CD4-positive, alpha-beta T cell (primary cell): Measurements from ENCODE around the gene HPS6. TPM values are rescaled to one million over a fixed set of nuclear protein-coding genes. Genes with fewer than 3 reads are reported as not detected.

ENCODE experiments used
- ATAC-seq: fragments of 200-7000 bp; cut with Tn5 transposase; one replicate; pipeline ENCODE4 v1.10.0; 2022; ENCODE audit warnings: mild to moderate bottlenecking; ENCODE audit not compliant: poor library complexity
- CTCF ChIA-PET: fragments of 350-600 bp; sonication (Branson Sonifier 250); formaldehyde crosslinking; loops from one replicate; lab custom pipeline; 2021; ENCODE audit warnings: antibody characterized with exemption, inconsistent platforms; lab: Charles Lee
- POLR2A ChIA-PET: fragments of 350-600 bp; sonication (Branson Sonifier 250); formaldehyde crosslinking; loops from one replicate; lab custom pipeline; 2021; ENCODE audit warnings: antibody characterized with exemption, inconsistent platforms; lab: Charles Lee
- DNase-seq, 14 experiments: peaks; one replicate each; pipeline ENCODE4 v3.0.0-alpha.2; 2013 to 2020; ENCODE audit warnings: mixed read lengths in 2 of 14
- H3K27ac ChIP-seq, 2 donors: one replicate each; pipeline versions ENCODE4 v1.5.1 to v1.7.0; 2013; ENCODE audit warnings: low read length in 2 of 2, low read depth in 1 of 2, mild to moderate bottlenecking in 1 of 2
- H3K27me3 ChIP-seq, 2 experiments: 1 replicate in 1 of 2; 2 replicates in 1 of 2; pipeline versions ENCODE4 v1.6.1 to v1.7.0; 2013; ENCODE audit warnings: low read length in 2 of 2, control low read depth in 1 of 2, mild to moderate bottlenecking in 1 of 2, moderate library complexity in 1 of 2; ENCODE audit not compliant: insufficient read depth in 2 of 2, control insufficient read depth in 1 of 2
- H3K36me3 ChIP-seq: one replicate; pipeline ENCODE4 v1.6.1; 2013; ENCODE audit warnings: low read length, control low read depth; ENCODE audit not compliant: insufficient read depth
- H3K4me1 ChIP-seq: one replicate; pipeline ENCODE4 v1.6.1; 2013; ENCODE audit warnings: low read length, control low read depth; ENCODE audit not compliant: insufficient read depth
- H3K4me3 ChIP-seq: one replicate; pipeline ENCODE4 v1.5.1; 2013; ENCODE audit warnings: mild to moderate bottlenecking, low read length, moderate library complexity
- H3K9me3 ChIP-seq, 2 experiments: 1 replicate in 1 of 2; 2 replicates in 1 of 2; pipeline versions ENCODE4 v1.6.1 to v1.7.0; 2013; ENCODE audit warnings: low read length in 2 of 2, mild to moderate bottlenecking in 2 of 2, control low read depth in 1 of 2, moderate library complexity in 1 of 2; ENCODE audit not compliant: control insufficient read depth in 1 of 2, insufficient read depth in 1 of 2
- H3K27ac Mint-ChIP-seq: one replicate; pipeline ENCODE4 v1.8.0; 2020; ENCODE audit warnings: mixed read lengths
- H3K27me3 Mint-ChIP-seq: one replicate; pipeline ENCODE4 v1.8.0; 2021; ENCODE audit warnings: mixed read lengths
- H3K36me3 Mint-ChIP-seq: one replicate; pipeline ENCODE4 v1.8.0; 2021; ENCODE audit warnings: low read depth, mixed read lengths
- H3K4me1 Mint-ChIP-seq: one replicate; pipeline ENCODE4 v1.8.0; 2021; ENCODE audit warnings: low read depth, mixed read lengths
- H3K4me3 Mint-ChIP-seq: one replicate; pipeline ENCODE4 v1.8.0; 2020; ENCODE audit warnings: mild to moderate bottlenecking, mixed read lengths
- H3K9me3 Mint-ChIP-seq: one replicate; pipeline ENCODE4 v1.8.0; 2020; ENCODE audit warnings: mixed read lengths
- intact Hi-C, 2 experiments: fragments of 100-400 bp; cut with DNase I in 1 of 2; cut with micrococcal nuclease in 1 of 2; formaldehyde crosslinking; loops; one replicate each; pipeline versions ENCODE4 v1.15.1 to v1.9.0; 2023 to 2025; cut with DNase I, micrococcal nuclease
- total RNA-seq, 174 experiments: library from RNA in 2 of 174; stranded (reverse) in 2 of 174; gene quantifications; one replicate each; pipeline ENCODE4 v1.2.3 and lab custom pipeline; 2021 to 2026
- TF ChIP-seq, protein P1 (sequence below): fragments of 200-600 bp; IDR thresholded peaks from one replicate; pipeline ENCODE4 v1.8.0; 2022; ENCODE audit warnings: antibody characterized with exemption, mild to moderate bottlenecking

Gene HPS6
- total RNA-seq, 2 experiments from 2014 or later: 12.8 to 15.0 TPM

GRCh38 chr10:102020938-102021337 lies 44.2 kb upstream of the HPS6 start:
- H3K4me3 Mint-ChIP-seq: no peak overlapping the region
- no peaks in the 10 kb centered on the region for H3K4me1 Mint-ChIP-seq
- DNase-seq: peak in 2 of 14 experiments; percentile 6 to 20
- TF ChIP-seq, protein P1, sequence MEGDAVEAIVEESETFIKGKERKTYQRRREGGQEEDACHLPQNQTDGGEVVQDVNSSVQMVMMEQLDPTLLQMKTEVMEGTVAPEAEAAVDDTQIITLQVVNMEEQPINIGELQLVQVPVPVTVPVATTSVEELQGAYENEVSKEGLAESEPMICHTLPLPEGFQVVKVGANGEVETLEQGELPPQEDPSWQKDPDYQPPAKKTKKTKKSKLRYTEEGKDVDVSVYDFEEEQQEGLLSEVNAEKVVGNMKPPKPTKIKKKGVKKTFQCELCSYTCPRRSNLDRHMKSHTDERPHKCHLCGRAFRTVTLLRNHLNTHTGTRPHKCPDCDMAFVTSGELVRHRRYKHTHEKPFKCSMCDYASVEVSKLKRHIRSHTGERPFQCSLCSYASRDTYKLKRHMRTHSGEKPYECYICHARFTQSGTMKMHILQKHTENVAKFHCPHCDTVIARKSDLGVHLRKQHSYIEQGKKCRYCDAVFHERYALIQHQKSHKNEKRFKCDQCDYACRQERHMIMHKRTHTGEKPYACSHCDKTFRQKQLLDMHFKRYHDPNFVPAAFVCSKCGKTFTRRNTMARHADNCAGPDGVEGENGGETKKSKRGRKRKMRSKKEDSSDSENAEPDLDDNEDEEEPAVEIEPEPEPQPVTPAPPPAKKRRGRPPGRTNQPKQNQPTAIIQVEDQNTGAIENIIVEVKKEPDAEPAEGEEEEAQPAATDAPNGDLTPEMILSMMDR: no peak
- POLR2A ChIA-PET: interaction anchor here (1.1 kb wide), 1 partner anchor 24 kb away, joined by 4 read pairs; no protein-coding TSS in a partner anchor
- H3K27ac Mint-ChIP-seq: no peak overlapping the region
- peaks cover 0 to 7% of the 10 kb centered on the region in 2 experiments for H3K9me3 ChIP-seq
- H3K27me3 ChIP-seq: no peaks in the 10 kb centered on the region
- intact Hi-C loops: no loop called here
- H3K9me3 Mint-ChIP-seq: no peaks in the 10 kb centered on the region
- H3K4me1 ChIP-seq: peaks cover 4% of the 10 kb centered on the region
- no peak for ATAC-seq
- no peak overlapping the region for H3K27ac ChIP-seq
- H3K4me3 ChIP-seq: no peak overlapping the region
- CTCF ChIA-PET: interaction anchor here (0.8 to 2.3 kb wide), 2 partner anchors 9 to 11 kb away, joined by 3 to 10 read pairs; no protein-coding TSS in a partner anchor
- no peaks in the 10 kb centered on the region for H3K27me3 Mint-ChIP-seq
- peaks cover 43% of the 10 kb centered on the region for H3K36me3 ChIP-seq
- H3K36me3 Mint-ChIP-seq: peaks cover 71% of the 10 kb centered on the region

GRCh38 chr10:102024799-102025198 lies 40.4 kb upstream of the HPS6 start:
- TF ChIP-seq, protein P1: no peak
- Mint-ChIP-seq H3K36me3 (peaks cover 83% of the 10 kb centered on the region), H3K27me3 (no peaks in the 10 kb centered on the region), H3K4me3 (no peak overlapping the region), H3K9me3 (no peaks in the 10 kb centered on the region), H3K27ac (no peak overlapping the region), H3K4me1 (no peaks in the 10 kb centered on the region)
- no peak for DNase-seq
- peaks cover 4% of the 10 kb centered on the region for H3K4me1 ChIP-seq
- ChIA-PET CTCF (no interaction called here), POLR2A (no interaction called here)
- peaks cover 0 to 7% of the 10 kb centered on the region in 2 experiments for H3K9me3 ChIP-seq
- ATAC-seq: no peak
- no peak overlapping the region for H3K4me3 ChIP-seq
- H3K27ac ChIP-seq: no peak overlapping the region
- peaks cover 58% of the 10 kb centered on the region for H3K36me3 ChIP-seq
- intact Hi-C loops: no loop called here
- H3K27me3 ChIP-seq: no peaks in the 10 kb centered on the region

GRCh38 chr10:102027261-102027660 lies 37.9 kb upstream of the HPS6 start:
- no peak overlapping the region for H3K27ac ChIP-seq
- Mint-ChIP-seq H3K4me3 (no peak overlapping the region), H3K9me3 (no peaks in the 10 kb centered on the region), H3K27ac (no peak overlapping the region), H3K4me1 (no peaks in the 10 kb centered on the region), H3K36me3 (peaks cover 89% of the 10 kb centered on the region), H3K27me3 (no peaks in the 10 kb centered on the region)
- H3K36me3 ChIP-seq: peaks cover 68% of the 10 kb centered on the region
- ATAC-seq: no peak
- DNase-seq: no peak
- no peak overlapping the region for H3K4me3 ChIP-seq
- no peaks in the 10 kb centered on the region for H3K4me1 ChIP-seq
- no peaks in the 10 kb centered on the region for H3K9me3 ChIP-seq
- ChIA-PET CTCF (interaction anchor here (1.8 kb wide), 1 partner anchor 18 kb away, joined by 4 read pairs; no protein-coding TSS in a partner anchor), POLR2A (no interaction called here)
- TF ChIP-seq, protein P1: no peak
- intact Hi-C loops: no loop called here
- no peaks in the 10 kb centered on the region for H3K27me3 ChIP-seq
